ENCODE results near the gene CYB5R4. TPM values are rescaled to one million over a fixed set of nuclear protein-coding genes. Genes with fewer than 3 reads are reported as not detected.
A peak's percentile ranks its signal among the peaks of the same experiment; 100 is the strongest.

CYB5R4 gene
- total RNA-seq, 4 donors from 2014 or later, result 5.3 to 16.5 (median 10.6) TPM

- no peak for DNase-seq
- Histone ChIP-seq H3K27ac (no peak overlapping the region), H3K4me1 (peaks cover 0 to 13% (median 6%) of the 10 kb centered on the region in 4 donors), H3K36me3 (no peaks in the 10 kb centered on the region), H3K4me3 (no peak overlapping the region), H3K9me3 (no peaks in the 10 kb centered on the region), H3K27me3 (no peaks in the 10 kb centered on the region)
- no peak for TF ChIP-seq POLR2A (IDR thresholded peaks at IDR 0.05)
- no peak for TF ChIP-seq CTCF (IDR thresholded peaks at IDR 0.05)
Measured at GRCh38 chr6:83849127-83849526, 10.4 kb upstream of the CYB5R4 start.

GRCh38 chr6:83849610-83850009 is 9.9 kb upstream of the CYB5R4 start:
- DNase-seq, result no peak
- H3K4me3 ChIP-seq, result no peak overlapping the region
- no peak overlapping the region for H3K27ac ChIP-seq
- TF ChIP-seq CTCF (IDR thresholded peaks at IDR 0.05) (no peak), POLR2A (IDR thresholded peaks at IDR 0.05) (no peak)
- no peaks in the 10 kb centered on the region for H3K27me3 ChIP-seq
- H3K36me3 ChIP-seq, result no peaks in the 10 kb centered on the region
- no peaks in the 10 kb centered on the region for H3K9me3 ChIP-seq
- H3K4me1 ChIP-seq, result peaks cover 0 to 13% (median 6%) of the 10 kb centered on the region in 4 donors

- Histone ChIP-seq H3K27ac (no peak overlapping the region), H3K4me1 (peaks cover 0 to 13% (median 6%) of the 10 kb centered on the region in 4 donors), H3K9me3 (no peaks in the 10 kb centered on the region), H3K27me3 (no peaks in the 10 kb centered on the region), H3K4me3 (peak overlapping the region; percentile 17 to 53 (median 30)), H3K36me3 (no peaks in the 10 kb centered on the region)
- DNase-seq, result no peak
- no peak for TF ChIP-seq POLR2A (IDR thresholded peaks at IDR 0.05)
- no peak for TF ChIP-seq CTCF (IDR thresholded peaks at IDR 0.05)
Measured at GRCh38 chr6:83852528-83853177, 6.8 kb upstream of the CYB5R4 start.

- peak within 1 kb of the TSS; percentile 17 to 53 (median 30) for H3K4me3 ChIP-seq
- no peaks in the 10 kb centered on the region for H3K36me3 ChIP-seq
- TF ChIP-seq CTCF (IDR thresholded peaks at IDR 0.05) (no peak), POLR2A (IDR thresholded peaks at IDR 0.05) (no peak)
- H3K27me3 ChIP-seq, result no peaks in the 10 kb centered on the region
- H3K27ac ChIP-seq, result no peak within 1 kb of the TSS
- H3K4me1 ChIP-seq, result peaks cover 0 to 13% (median 6%) of the 10 kb centered on the region in 4 donors
- no peaks in the 10 kb centered on the region for H3K9me3 ChIP-seq
- DNase-seq, result peak in 1 of 3 donors; percentile 48
Measured at GRCh38 chr6:83853178-83854000, 6.1 kb upstream of the CYB5R4 start, which contains the start of gene RIPPLY2. Gene RIPPLY2 (plus strand): TSS chr6:83853360. CDS start chr6:83853417, 57 bp downstream.

- H3K4me3 ChIP-seq, result peak overlapping the region in 3 of 4 donors; percentile 25 to 53 (median 36)
- TF ChIP-seq POLR2A (IDR thresholded peaks at IDR 0.05), result no peak
- no peak for TF ChIP-seq CTCF (IDR thresholded peaks at IDR 0.05)
- no peaks in the 10 kb centered on the region for H3K27me3 ChIP-seq
Measured at GRCh38 chr6:83854001-83854501, 5.4 kb upstream of the CYB5R4 start.

More at GRCh38 chr6:83854001-83854501, 5.4 kb upstream of the CYB5R4 start:
- Histone ChIP-seq H3K9me3 (no peaks in the 10 kb centered on the region), H3K27ac (no peak overlapping the region), H3K36me3 (no peaks in the 10 kb centered on the region), H3K4me1 (peaks cover 0 to 13% (median 8%) of the 10 kb centered on the region in 4 donors)
- DNase-seq, result no peak

Measured in Peyer's patch (tissue), 4 donors.